Measurements from ENCODE around the gene EGFL7. TPM values are rescaled to one million over a fixed set of nuclear protein-coding genes. Genes with fewer than 3 reads are reported as not detected.

The EGFL7 gene
- total RNA-seq, 1 experiment from 2014 or later = 79.5 TPM

DNA sequence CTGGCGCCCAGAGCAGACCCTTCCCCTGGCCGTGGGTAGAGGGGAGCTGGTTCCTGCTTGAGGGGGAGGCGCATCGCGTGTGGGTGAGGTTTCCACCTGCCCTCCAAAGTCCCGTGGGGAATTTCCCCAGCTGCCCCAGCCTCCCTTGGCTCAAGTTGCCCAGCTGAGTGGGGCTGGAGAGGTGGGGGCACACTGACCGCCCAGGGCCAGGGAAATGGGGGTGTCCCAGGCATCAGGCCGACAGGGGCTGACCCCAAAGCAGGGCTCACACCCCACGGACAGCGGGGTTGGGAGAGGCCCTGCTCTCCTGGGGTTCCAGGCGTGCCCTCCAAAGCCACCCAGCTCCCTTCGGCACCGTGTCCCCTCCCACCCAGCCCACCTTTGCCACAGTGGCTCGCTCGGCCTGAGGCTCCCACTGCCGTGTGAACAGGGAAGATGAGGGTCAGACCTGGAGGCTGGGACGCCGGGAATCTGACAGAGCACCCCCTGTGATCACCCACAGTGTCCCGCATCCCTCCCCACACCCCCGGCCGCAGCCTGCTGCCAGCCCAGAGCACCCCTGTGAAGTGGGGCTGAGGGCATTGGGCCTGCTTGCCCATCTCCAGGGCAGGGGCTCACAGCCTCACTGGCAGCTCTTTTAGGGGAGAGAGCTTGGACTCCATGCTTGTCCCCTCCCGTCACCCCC lies 933 bp upstream of the EGFL7 start:
- H3K36me3 ChIP-seq (ENCODE audit: insufficient read depth, low read length, poor library complexity, severe bottlenecking) = no peaks in the 10 kb centered on the region
- peaks cover 6% of the 10 kb centered on the region for H3K4me1 ChIP-seq (ENCODE audit: insufficient read depth, low read length, poor library complexity, severe bottlenecking)
- no peak for DNase-seq (ENCODE audit: low spot score)
- ChIA-PET POLR2A (ENCODE audit: low non-redundant PET) (no interaction called here), CTCF (no interaction called here)
- no peaks in the 10 kb centered on the region for H3K9me3 ChIP-seq (ENCODE audit: low read depth, low read length, poor library complexity, severe bottlenecking)
- no peak overlapping the region for H3K4me3 ChIP-seq (ENCODE audit: low read depth, low read length, poor library complexity, severe bottlenecking)
- no peaks in the 10 kb centered on the region for H3K27me3 ChIP-seq (replicated peaks; ENCODE audit: insufficient read depth, low read depth, low read length, poor library complexity)
- BruUV-seq (replicated peaks) = no TSS peak
- intact Hi-C loops (cut with micrococcal nuclease; ENCODE audit: unreplicated experiment) = no loop called here
- TF ChIP-seq EZH2 (IDR thresholded peaks at IDR 0.05; ENCODE audit: borderline replicate concordance, low read depth, low read length, poor library complexity, severe bottlenecking) = no peak
- no peak overlapping the region for H3K27ac ChIP-seq (ENCODE audit: low read depth, low read length, poor library complexity, severe bottlenecking)

DNA sequence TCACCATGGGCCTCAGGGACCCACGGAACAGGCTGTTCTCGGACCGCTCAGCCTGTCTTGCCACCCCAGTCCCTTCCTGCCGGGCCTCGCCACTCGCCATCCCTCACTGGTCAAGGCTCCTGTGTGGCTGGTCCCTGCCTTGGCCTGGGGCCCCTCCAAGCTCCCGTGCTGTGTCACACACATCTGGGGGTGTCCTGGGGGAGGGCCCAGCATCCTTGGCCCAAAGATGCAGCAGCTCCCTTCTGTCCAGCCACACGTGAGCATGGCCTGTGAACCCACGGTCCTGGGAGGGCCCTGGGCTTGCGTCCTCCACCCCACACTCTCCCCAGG lies 425 bp upstream of the EGFL7 start:
- H3K4me3 ChIP-seq (ENCODE audit: low read depth, low read length, poor library complexity, severe bottlenecking) = no peak overlapping the region
- no peaks in the 10 kb centered on the region for H3K27me3 ChIP-seq (replicated peaks; ENCODE audit: insufficient read depth, low read depth, low read length, poor library complexity)
- peaks cover 11% of the 10 kb centered on the region for H3K4me1 ChIP-seq (ENCODE audit: insufficient read depth, low read length, poor library complexity, severe bottlenecking)
- intact Hi-C loops (cut with micrococcal nuclease; ENCODE audit: unreplicated experiment) = no loop called here
- TF ChIP-seq, protein P1, sequence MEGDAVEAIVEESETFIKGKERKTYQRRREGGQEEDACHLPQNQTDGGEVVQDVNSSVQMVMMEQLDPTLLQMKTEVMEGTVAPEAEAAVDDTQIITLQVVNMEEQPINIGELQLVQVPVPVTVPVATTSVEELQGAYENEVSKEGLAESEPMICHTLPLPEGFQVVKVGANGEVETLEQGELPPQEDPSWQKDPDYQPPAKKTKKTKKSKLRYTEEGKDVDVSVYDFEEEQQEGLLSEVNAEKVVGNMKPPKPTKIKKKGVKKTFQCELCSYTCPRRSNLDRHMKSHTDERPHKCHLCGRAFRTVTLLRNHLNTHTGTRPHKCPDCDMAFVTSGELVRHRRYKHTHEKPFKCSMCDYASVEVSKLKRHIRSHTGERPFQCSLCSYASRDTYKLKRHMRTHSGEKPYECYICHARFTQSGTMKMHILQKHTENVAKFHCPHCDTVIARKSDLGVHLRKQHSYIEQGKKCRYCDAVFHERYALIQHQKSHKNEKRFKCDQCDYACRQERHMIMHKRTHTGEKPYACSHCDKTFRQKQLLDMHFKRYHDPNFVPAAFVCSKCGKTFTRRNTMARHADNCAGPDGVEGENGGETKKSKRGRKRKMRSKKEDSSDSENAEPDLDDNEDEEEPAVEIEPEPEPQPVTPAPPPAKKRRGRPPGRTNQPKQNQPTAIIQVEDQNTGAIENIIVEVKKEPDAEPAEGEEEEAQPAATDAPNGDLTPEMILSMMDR (conservative IDR thresholded peaks at IDR 0.05; ENCODE audit: low read depth, low read length) = no peak
- no peak for TF ChIP-seq EZH2 (IDR thresholded peaks at IDR 0.05; ENCODE audit: borderline replicate concordance, low read depth, low read length, poor library complexity, severe bottlenecking)
- H3K27ac ChIP-seq (ENCODE audit: low read depth, low read length, poor library complexity, severe bottlenecking) = no peak overlapping the region
- POLR2A ChIA-PET (ENCODE audit: low non-redundant PET) = no interaction called here
- CTCF ChIA-PET = no interaction called here
- no peaks in the 10 kb centered on the region for H3K36me3 ChIP-seq (ENCODE audit: insufficient read depth, low read length, poor library complexity, severe bottlenecking)
- no peaks in the 10 kb centered on the region for H3K9me3 ChIP-seq (ENCODE audit: low read depth, low read length, poor library complexity, severe bottlenecking)
- BruUV-seq (replicated peaks) = no TSS peak
- DNase-seq (ENCODE audit: low spot score) = no peak

DNA sequence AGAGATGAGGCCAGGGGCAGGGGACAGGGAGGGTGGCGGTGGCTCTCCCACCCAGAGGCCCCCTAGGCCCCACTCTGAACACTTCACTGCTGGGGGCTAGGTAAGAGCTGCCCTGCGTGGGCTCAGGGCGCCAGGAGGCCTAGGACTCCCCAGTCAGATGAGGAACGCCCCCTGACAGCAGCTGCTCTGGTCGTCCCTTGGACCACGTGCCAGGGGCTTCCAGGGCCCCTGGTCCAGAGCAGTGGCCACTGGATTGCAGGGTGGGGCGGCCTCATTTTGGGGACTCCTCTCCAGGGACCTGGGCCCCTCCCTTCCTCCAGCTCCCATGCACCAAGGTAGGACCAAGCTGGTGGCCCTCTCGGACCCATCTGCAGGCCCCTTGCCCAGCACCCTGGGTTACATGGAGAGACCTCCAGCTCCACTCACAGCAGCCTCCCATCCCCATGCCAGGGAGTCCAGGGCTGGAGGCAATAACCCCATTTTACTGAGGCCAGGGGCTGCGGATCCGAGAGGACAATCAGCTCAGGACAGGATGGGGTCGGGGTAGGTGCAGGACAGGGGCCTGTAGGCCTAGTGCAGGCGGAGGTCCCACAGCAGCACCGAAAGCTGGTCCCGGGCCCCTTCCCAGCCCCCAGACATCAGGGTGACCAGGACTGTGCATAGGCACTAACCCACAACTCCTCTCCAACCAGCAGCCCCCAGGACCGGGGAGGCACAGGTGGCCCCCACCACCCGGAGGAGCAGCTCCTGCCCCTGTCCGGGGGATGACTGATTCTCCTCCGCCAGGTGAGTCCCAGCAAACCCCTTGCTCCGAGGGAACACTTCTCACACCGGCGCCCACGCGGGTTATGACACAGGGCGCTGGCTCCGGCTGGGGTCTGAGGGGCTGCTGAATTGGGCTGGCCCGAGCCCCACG lies 1.5 kb downstream of the EGFL7 start:
- no TSS peak for BruUV-seq (replicated peaks)
- CTCF ChIA-PET = interaction anchor here (0.7 to 0.8 kb wide), 2 partner anchors 8 to 117 kb away, joined by 3 read pairs; no protein-coding TSS in a partner anchor

More for the DNA sequence above, 1.5 kb downstream of the EGFL7 start:
- intact Hi-C loops (cut with micrococcal nuclease; ENCODE audit: unreplicated experiment) = no loop called here
- POLR2A ChIA-PET (ENCODE audit: low non-redundant PET) = no interaction called here
- H3K27ac ChIP-seq (ENCODE audit: low read depth, low read length, poor library complexity, severe bottlenecking) = no peak overlapping the region
- H3K27me3 ChIP-seq (replicated peaks; ENCODE audit: insufficient read depth, low read depth, low read length, poor library complexity) = no peaks in the 10 kb centered on the region
- peaks cover 2% of the 10 kb centered on the region for H3K36me3 ChIP-seq (ENCODE audit: insufficient read depth, low read length, poor library complexity, severe bottlenecking)
- TF ChIP-seq EZH2 (IDR thresholded peaks at IDR 0.05; ENCODE audit: borderline replicate concordance, low read depth, low read length, poor library complexity, severe bottlenecking) = no peak
- TF ChIP-seq, protein P1 (conservative IDR thresholded peaks at IDR 0.05; ENCODE audit: low read depth, low read length) = no peak
- no peak overlapping the region for H3K4me3 ChIP-seq (ENCODE audit: low read depth, low read length, poor library complexity, severe bottlenecking)
- H3K4me1 ChIP-seq (ENCODE audit: insufficient read depth, low read length, poor library complexity, severe bottlenecking) = peaks cover 31% of the 10 kb centered on the region
- no peak for DNase-seq (ENCODE audit: low spot score)
- no peaks in the 10 kb centered on the region for H3K9me3 ChIP-seq (ENCODE audit: low read depth, low read length, poor library complexity, severe bottlenecking)
